ENCODE results near the gene RIBC2.

RIBC2 gene

GRCh38 chr22:45476814-45477213 is 63.3 kb downstream of the RIBC2 start:
- no peak for DNase-seq

GRCh38 chr22:45477366-45478107 is 64.0 kb downstream of the RIBC2 start:
- no peak for DNase-seq

GRCh38 chr22:45478108-45478771 is 64.7 kb downstream of the RIBC2 start:
- no peak for DNase-seq

- no peak for DNase-seq
Observed at GRCh38 chr22:45480717-45481116, 67.2 kb downstream of the RIBC2 start.

GRCh38 chr22:45481661-45482060 is 68.2 kb downstream of the RIBC2 start:
- no peak for DNase-seq

Measured in stimulated activated CD4-positive, alpha-beta T cell treated with anti-CD3 and anti-CD28 coated beads, Interleukin-4, amount 100 ng/mL, for 24 hours (primary cell).